HG03460 (cell line): ENCODE measurements around the gene GRAMD1B.

Source experiments
- ATAC-seq: cut with Tn5 transposase; IDR thresholded peaks from one replicate; pipeline ENCODE4 v1.9.1; 2021; ENCODE audit not compliant: unreplicated experiment

Gene GRAMD1B

DNA sequence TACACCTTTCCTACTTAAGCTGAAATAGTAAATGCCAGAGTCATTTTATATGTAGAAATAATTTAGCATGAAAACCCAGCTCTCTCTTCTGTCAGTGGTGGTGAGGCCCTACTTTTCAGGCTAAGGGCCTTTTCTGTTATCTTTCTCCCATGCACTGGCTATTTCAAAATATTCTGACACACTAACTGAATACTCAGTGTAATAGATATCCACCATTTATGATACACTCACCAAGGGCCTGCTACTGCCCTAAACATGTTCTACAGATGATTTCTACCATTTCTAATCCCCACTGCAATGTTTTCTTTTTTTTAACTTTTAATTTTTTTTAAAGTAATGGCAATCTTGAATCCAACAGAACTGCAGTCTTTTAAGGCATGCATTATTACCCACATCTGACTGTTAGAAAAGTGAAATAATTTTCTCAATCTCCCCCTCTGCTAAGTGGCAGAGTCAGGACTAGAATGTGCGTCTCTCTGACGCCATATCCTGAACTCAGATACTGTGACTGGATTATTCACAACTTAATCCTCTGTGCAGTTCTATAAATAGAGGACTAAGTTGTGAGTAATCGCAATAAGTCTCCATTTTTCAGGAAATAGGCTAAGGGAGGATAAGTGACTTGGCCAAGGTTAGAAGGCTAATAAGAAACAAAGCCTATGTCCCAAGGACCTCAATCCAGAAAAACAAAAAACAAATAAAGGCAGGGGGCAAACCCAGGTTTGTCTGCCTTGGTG is 44.0 kb downstream of the GRAMD1B start:
- ATAC-seq = no peak

DNA sequence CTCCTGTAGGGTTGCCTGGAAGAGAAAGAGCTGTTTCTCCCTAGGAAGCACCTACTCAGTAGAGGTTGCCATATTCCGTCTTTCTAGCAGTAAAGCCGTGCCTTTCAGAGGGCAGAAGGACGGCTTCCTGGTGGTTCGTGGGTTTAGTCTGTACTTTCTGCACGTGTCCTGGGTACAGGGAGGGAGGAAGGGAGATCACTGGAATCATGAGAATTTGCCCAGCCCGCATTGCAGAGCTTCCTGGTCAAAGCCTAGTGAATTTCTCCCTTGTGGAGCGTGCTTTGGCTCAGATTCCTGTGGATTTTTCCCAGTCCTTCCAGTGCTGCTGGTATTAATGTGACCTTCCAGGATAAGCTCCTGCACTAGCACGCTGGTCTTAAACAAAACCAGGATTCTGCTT is 44.9 kb downstream of the GRAMD1B start:
- ATAC-seq = no peak

GRCh38 chr11:123475469-123475868 is 45.4 kb downstream of the GRAMD1B start:
- no peak for ATAC-seq

GRCh38 chr11:123477205-123477907 is 47.3 kb downstream of the GRAMD1B start:
- no peak for ATAC-seq

GRCh38 chr11:123478352-123478987 is 48.4 kb downstream of the GRAMD1B start:
- no peak for ATAC-seq

GRCh38 chr11:123479048-123479837 is 49.2 kb downstream of the GRAMD1B start:
- peak; percentile 79 for ATAC-seq

GRCh38 chr11:123480290-123480815 is 50.3 kb downstream of the GRAMD1B start:
- peak; percentile 40 for ATAC-seq

- no peak for ATAC-seq
Observed at GRCh38 chr11:123480882-123481281, 50.8 kb downstream of the GRAMD1B start.

DNA sequence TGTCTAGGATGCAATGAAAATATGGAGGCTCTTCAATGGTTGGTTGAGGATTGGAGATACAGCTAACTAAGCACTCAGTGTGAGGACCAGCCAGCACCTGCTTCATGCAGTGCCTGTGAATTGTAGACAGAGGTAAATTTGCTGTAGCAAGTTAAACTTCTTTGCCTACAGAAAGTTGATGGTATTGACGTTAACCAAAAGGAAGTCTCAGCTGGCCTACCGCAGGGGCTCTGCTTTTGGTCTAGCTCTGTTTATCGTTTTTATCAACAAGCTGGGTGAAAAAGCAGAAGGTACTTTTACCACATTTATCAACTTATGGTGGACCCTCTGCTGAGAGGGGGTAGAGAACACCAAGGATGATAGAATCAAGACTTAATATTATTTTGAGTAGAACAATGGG is 51.6 kb downstream of the GRAMD1B start:
- ATAC-seq = no peak

DNA sequence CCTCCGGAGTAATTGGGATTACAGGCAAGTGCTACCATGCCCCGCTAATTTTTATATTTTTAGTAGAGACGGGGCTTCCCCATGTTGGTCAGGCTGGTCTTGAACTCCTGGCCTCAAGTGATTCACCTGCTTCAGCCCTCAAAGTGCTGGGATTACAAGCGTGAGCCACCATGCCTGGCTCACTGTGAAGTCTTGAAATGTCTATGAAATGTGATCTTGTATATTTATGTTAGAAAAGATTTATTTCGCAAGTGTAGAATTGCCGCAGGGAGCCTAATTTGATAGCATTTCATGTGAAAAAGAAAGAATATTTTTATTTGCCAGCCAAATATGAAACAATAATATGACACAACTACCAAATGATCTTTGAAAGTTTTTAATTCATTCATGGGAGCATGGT is 52.1 kb downstream of the GRAMD1B start:
- no peak for ATAC-seq

GRCh38 chr11:123483058-123483457 is 53.0 kb downstream of the GRAMD1B start:
- ATAC-seq = no peak

- ATAC-seq = no peak
Observed at GRCh38 chr11:123483466-123483865, 53.4 kb downstream of the GRAMD1B start.

- ATAC-seq = no peak
Observed at GRCh38 chr11:123484448-123484847, 54.4 kb downstream of the GRAMD1B start.

DNA sequence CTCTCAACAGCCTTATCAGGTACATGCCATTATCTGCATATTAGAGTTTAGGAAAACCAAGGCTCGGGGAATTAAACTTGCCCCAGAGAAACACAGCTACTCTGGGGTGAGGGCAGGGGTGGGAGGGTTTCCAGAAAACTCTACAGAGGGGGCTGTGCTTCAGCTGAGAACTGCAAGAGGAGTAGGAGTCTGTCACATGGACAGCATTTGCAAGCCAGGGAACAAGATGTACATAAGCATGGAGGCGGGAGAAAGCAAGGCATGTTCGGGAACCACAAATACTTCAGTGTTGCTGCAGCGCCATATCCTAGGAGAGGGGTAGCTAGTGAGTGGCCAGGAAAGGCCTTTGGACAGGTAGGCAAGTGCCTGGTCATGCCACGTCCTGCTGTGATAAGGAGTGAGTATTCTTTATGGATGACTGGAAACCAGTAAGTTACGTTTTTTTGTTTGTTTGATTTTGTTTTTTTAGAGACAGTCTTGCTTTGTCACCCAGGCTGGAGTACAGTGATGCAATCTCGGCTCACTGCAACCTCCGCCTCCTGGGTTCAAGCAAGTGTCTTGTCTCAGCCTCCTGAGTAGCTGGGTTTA is 57.2 kb downstream of the GRAMD1B start:
- no peak for ATAC-seq

DNA sequence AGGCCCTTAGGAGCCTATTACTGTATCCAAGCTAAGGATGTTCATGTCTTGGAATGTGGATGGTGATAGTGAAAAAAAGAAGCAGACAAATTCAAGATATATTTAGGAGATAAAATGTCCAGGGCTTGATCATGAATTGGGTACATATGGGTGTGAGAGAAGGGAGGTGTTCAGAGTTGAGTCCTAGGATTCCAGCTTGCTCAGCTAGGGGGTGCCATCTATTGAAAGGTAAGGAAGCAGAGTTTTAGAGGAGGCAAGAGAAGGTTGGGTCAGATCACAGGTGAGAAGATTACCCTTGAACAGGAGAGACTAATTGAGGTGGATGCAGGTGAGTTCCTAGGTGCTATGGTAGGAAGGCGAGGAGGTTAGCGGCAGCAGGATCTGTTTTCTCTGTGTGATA is 60.5 kb downstream of the GRAMD1B start:
- no peak for ATAC-seq

DNA sequence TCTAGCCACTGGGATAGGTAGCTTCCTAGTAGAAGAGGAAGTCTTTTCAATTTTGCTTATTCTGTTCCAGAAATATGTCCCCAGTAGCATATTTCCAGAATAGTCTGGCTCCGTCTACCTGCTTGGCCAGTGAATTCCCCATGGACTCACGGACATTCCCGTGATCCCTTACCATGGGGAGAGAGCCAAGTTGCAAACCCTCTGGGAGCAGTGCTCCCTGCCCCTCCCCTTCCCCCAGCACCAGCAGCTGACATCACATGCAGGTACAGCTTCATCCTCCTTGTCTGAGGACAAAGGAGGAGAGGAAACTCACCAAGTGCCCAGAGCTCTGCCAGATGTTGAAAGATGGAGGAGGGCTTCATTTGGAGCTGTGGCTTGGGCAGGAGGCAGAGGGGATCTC is 61.2 kb downstream of the GRAMD1B start:
- ATAC-seq = no peak

DNA sequence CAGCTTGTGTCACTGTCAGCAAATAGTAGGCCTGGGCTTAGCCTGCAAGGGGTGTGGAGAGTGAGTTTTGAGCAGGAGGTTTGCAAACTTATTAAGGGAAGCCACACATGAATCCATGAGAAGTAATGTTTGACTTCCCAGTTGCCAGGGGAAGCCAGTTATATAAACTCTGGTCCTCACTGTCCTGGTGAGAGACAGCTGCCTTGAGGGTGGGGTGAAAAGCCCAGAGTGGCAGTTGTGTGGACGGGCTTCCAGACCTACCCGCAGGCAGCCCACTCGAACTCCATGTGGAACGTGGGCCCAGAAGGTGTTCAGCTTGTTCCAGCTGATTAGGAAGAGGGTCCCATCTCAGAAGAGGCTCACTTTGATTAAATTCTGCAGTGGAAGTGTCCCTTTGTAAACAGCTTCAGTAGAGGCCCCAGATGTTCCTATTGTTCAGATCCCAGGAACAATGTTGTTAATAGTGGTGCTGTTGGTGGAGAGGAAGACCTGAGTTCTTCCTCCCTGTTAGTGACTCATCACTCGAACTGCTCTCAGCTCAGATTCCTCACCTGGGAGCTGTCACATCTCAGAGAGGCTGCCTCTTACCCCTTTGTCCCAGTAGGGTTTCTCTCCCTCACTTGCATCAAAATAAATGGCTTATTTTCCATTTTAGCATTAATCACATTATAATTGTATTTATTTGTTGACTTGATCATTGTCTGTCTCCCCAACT is 63.4 kb downstream of the GRAMD1B start:
- ATAC-seq = no peak

DNA sequence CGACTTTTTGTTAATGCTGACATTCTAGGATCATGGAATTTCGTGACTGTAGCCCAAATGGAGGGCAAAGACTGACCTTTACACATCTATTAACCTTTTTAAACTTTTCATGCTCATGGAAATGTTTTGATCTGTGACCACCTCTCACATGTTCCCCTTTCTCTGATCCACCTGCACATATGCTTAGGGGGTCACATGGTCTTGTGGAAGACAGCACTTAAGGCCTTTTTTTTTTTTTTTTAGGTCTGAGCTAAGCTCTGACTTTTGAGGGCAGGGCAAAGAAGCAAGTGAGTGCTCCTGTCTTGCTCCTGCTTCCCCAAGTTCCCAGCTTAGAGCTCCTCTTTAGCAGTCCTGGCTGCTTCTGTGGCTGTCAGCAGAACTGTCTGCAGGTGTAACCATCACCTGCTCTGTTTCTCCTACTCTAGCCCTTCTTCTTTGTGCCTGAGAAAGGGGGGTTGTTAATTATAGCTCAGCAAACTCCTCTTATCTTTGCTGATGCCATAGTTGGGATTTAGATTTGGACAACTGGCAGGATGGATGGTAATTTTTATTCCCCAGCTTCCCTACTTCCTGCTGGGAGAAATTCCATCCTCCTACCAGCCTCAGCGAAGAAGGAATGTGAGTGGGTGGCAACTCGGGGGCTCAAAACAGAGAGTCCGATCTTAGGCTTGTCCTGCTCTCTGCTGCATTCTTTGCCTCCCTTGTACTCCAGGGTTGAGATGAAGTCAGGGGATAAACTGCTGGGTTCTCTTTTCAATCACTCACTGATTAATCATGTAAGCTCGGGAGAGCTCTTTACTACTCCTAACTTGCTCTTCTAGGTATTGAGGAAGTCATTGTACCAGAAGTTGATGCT is 64.4 kb downstream of the GRAMD1B start:
- no peak for ATAC-seq

- no peak for ATAC-seq
Observed at GRCh38 chr11:123504401-123504800, 74.3 kb downstream of the GRAMD1B start.
